HG03280 (cell line): ENCODE measurements around the gene RSPH6A.
"Not testable (repeated sequence)": the region's sequence is repeated elsewhere in the genome, so short reads cannot be mapped to it uniquely, and the experiment has no call there.

Experiments
- ATAC-seq: cut with Tn5 transposase; IDR thresholded peaks from one replicate; pipeline ENCODE4 v1.9.1; 2021; ENCODE audit warnings: mild to moderate bottlenecking, moderate library complexity; ENCODE audit not compliant: unreplicated experiment

RSPH6A gene

DNA sequence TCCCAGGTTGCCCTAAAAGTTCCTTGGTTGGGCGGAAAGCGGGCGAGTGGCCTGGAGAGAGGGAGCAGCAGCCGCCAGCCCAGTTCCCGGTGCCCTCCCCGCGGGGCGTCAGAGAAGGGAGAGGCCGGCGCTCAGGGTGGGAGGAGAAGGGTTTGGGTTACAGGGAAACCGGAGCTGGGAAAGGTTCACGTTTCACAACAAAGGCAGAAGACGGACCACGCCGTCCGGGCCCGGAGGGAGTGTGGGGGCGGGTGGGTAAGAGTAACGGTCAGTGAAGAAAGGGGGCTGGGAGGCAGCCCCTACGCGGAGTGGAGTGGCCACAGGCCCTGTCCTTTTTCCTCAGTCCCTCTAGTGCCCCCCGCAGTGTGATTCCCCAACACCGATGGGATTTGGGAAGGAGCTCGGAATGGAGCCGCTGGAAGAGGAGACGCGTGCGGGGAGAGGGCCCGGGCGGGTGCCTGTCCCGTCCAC, 47.7 kb downstream of the RSPH6A start:
- no peak for ATAC-seq

DNA sequence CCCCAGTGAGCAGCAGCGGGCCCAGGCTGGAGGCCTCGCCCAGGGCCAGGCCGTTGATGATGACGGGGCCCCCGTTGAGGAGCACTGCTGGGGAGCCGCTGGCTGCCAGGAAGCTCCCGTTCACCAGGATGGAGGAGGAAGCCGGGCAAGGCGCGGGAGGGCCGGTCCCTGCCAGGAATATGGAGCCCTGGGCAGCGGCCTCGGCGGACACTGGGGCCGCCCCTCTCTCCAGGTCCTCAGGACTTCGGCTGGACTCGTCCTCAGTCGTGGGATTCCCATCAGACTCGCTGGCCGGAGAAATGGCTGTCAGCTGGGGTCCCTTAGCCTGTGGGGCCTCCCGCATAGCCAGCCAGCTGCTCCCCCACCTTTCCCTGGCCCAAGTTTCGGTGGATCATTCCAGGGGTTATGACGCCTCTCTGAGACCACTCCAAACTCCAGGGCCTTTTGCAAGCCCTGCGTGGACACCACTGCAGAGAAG, 48.2 kb downstream of the RSPH6A start:
- ATAC-seq: no peak

DNA sequence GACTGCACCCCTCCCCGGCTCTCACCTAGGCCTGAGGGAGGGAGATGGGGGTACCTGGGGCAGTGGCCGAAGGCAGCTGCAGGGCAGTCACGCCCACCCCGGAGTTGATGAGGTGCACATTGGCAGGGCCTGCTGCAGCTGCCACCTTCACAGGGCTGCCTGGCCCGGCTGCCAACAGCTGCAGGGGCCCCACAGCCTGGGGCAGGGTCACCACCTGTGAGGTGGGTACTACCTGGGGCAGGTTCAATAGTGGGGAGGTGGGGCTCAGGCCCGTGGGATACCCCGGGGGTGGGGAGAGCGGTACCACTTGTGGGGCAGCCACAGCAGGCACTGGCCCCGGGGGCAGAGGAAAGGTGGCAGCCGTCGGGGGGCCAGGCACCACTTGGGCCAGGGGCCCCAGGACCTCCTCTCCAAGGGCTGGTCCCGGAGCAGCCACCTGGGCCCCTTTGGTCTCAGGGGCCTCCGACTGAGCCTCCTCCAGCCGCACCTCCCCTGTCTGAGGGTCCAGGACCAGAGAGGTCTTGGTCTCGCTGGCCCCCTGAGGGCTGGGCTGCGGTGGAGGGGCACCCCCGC, 48.7 kb downstream of the RSPH6A start:
- no peak for ATAC-seq

DNA sequence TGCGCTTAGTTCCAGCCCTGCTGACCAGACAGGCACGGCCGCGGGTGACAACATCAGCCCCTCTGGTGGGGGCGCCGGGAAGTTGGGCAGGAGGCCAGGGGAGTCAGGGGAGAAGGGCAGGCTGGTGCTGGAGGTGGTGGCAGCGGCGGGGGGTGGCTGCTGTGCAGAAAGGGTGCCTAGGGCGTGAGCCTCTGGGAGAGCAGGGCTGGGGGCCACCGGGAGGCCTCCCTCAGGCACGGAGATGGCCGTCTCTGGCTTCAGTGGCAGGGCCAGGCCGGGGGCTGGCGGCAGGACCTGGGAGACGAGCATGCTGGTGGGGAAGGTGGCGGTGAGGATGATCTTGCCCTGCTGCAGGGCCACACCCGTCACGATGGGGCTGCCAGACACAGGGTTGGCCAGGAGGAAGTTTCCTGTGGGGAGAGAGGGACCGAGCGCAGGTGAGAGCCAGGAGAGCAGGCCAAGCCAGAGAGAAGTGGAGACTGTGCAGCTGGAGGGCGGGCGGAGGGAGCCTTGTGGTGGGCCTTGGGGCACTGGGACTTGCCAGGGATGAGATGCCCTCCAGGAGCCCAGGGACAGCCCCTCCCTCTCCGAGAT, 49.3 kb downstream of the RSPH6A start:
- ATAC-seq: no peak

DNA sequence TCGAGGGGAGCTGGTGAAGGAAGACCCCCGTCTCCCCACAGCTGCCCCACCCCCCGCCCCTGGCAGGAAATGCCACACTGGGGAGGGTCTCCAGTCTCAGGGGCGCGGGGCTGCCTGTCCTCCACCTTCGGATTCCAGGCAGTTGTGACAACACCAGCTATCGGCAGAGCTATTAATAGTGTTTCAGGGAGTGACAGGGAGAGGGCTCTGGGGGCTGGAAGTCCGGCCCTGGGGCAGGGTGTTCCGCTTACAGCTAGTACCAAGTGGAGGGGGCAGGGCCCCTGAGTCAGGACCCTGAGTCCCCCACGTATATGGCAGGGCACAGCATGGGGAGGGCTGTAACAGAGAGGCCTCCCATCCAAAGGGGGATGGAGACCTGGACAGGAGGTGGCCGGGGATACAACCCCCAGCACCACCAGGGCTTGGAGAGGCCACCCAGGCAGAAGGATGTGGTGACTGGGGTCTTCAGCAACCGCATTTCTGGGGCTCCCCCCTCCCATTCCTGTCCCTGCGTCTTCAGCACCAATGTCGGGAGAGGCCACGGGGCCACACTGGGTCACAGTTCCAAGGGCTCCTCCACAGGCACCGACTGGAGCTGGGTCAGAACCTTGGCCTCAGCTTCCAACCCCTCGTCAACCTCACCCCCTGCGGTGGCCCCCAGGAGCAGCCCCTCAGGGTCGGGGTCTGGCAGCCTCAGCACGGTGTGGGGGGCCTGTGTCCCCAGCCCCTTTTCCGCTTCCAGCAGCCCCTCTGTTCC, 50.0 kb downstream of the RSPH6A start:
- no peak for ATAC-seq

DNA sequence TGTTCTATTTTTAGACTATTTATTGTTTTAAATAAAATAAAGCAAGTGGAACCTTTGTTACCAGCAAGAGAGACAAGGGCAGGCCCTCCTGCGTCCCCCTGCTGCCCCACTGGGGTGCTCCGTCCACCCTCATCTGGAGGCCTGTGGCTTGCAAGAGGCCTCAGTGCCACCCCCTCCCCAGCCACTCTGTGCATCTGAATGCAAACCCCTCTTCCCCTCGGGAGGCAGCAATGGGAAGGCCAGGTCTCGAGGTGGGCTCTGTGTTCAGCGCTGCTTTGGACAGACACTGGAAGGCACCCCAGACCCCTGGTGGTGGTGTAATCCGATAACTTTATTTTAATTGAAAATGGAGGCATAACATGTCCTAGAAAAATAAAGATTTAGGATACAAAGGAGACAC, 50.6 kb downstream of the RSPH6A start:
- no peak for ATAC-seq

DNA sequence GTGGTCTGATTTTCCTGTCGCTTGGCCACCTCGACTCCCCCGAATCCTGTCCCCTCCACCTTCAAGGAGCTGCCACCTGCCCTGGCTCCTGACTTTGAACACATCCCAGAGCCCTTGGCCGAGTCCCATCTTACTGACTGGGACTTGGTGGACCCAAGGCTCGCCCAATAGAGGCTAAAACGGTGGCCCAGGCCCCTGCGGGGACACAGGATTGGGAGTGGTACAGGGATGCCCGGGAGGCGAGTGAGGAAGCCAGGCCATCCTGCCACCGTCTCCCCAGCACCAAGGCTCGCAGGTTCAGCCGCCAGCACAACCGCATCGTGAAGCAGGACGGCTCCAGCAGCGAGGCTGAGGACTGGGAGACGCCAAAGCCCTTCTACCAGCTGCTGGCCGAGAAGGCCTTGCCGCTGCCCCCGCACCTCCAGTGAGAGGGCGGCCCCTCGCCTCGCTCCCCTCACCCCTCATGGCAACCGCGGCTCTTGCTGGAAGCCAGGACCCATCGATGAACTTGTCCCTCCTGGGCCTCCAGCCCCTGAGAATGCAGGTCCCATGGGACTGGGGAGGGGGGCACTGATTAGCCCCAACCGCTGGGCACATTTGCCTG, 51.3 kb downstream of the RSPH6A start:
- ATAC-seq: no peak

DNA sequence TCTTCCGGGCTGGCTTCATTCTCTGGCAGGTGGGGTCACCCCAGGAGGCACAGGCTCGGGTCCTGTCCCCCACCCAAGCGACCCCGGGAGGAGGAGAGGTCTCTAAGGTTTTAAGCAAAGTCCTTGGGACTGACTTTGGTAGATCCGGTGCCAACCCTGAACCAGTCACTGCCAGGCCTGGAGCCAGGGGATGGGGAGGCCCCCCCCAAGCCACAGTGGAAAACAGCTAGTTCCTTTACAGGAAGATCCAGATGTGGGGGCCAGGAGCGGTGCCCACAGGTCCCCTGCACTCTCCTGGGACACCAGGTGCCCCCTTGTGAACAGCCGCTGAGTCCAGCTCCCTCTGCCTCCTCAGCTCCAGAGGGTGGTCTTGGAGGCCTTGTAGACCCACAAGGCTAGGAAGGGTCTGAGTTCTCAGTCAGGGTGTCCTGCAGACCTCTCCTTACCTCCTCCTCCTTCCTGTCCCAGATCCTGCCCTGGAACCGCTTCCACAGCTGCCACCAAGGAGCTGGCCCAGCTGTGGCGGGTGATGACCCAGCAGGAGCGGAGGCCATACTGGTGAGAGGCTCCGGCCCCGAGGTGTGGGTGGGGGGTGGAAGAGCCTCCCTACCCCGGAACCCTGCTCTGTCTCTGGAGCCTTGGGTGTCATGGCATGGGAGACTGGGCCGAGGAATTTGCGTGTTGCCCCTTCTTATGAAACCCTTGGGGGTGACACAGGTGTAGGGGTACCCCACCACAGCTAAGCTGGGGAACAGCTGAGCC, 52.1 kb downstream of the RSPH6A start:
- ATAC-seq: no peak

DNA sequence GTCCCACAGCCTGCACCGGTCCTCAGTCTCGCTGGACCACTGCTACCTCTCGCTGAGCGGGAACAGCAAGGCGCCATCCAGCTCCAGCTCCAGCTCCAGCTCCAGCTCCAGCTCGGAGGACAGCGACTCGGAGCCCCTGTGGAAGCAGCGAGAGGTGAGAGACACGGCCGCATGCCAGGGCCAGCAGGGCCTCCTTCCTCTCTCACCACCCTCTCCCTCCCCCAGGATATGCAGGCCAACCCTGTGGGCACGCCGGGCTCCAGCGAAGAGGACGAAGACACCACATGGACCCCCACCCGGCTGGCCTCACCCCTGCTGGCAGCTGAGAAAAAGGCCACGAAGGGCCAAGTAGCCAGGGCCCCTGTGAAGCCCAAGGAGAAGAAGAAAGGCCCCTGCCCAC, 53.4 kb downstream of the RSPH6A start:
- ATAC-seq: no peak

DNA sequence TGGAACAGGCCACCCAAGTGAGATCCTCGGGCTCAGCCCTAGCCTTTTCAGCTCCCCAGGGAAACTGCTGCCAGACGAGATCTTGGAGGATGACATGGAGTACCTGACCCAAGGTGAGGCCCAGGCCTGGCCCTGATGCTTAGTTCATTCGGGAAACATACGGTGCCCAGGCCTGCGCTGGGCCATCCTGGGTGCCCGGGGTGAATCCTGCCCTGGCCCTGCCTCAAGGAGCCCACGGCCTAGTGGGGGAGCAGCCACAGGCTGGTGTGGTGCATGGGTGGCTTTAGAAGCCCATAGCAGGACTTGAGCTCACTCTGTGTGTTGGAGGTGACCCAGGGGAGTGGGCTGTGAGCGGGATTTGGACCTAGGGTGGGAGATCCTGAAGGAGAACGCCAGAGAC, 56.2 kb downstream of the RSPH6A start:
- no peak for ATAC-seq

DNA sequence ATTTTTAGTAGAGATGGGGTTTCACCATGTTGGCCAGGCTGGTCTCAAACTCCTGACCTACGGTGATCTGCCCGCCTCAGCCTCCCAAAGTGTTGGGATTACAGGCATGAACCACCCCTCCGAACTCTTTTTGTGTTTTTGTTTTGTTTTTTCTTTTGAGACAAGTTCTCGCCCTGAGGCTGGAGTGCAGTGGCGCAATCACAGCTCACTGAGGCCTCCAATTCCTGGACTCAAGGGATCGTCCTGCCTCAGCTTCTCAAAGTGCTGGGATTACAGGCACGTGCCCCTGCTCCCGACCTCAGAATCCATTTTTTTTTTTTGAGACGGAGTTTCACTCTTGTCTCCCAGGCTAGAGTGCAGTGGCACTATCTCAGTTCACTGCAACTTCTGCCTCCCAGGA, 57.4 kb downstream of the RSPH6A start:
- ATAC-seq: no peak

DNA sequence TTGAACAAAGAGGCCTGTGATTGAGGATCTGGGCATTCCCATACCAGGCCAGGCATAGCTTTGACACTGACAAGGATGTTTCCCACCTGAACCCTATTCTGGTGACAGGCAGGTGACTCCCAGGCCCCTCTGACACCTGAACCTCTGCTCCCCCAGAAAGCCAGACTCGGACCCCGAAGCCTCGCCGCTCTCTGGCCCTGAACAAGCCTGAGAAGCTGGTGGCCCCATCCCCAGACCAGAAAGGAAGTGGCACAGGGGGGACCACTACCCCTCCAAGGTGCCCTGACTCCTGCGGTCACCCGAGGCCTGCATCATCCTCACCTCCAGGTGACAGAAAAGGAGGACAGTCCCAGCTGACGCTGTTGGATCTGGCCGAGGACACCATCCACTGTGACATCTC, 60.8 kb downstream of the RSPH6A start:
- no peak for ATAC-seq

DNA sequence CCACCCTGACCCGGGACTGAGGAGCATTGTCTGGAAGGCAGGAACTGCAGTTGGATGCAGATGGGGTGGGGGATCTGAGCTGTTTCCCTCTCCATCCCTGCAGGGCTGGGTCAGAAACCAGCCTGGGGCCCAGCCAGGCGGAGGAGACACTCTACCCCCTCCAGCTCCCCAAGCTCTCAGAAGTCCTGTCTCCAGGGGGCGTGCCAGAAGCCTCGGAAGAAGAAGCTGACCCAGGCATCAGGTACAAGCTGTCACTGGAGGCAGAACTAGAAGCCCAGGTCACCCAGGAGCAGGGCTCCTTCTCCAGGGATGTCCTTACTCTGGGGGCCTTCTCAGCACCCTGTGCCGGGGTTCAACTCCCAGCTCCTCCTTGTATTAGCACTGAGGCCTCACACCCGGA, 61.6 kb downstream of the RSPH6A start:
- no peak for ATAC-seq

DNA sequence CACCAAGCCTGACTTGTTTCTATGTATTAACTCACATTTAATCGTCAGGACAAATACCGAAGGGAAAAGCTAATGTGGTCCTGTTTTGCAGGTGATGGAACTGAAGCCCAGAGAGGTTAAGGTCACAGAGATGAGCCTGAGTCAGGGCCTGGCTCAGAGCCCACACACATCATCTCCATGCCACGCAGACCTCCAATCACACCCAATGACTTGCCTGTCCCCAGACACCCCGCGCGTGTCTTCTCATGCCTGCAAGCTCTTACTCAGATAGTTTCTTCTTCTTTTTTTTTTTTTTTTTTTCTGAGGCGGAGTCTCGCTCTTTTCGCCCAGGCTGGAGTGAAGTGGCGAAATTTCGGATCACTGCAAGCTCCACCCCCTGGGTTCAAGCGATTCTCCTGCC, 62.5 kb downstream of the RSPH6A start:
- ATAC-seq: no peak

DNA sequence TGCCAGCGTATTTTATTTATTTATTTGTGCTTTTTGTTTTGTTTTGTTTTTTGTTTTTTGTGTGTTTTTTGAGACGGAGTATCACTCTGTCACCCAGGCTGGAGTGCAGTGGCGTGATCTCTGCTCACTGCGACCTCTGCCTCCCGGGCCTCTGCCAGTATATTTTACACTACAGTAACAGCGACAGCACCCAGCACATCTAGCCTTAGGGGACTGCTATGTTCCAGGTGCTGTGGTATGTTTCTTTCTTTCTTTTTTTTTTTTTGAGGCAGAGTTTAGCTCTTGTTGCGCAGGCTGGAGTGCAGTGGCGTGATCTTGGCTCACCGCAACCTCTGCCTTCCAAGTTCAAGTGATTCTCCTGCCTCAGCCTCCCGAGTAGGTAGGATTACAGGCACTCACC, 63.6 kb downstream of the RSPH6A start:
- not testable (repeated sequence) for ATAC-seq

DNA sequence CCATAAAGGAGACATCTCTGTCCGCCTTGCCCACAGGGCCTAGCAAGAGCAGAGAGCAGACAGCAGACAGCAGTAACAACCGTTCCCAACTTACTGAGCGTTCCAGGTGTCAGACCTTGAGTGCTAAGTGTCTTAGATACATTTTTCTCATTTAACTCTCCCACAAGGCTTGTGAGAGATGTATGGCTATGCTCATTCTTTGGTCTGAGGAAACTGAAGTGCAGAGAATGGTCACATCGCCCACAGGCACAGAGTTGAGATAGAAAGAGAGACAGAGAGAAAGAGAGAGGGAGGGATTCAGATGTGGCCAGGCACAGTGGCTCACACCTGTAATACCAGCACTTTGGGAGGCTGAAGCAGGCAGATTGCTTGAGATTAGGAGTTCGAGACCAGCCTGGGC, 67.6 kb downstream of the RSPH6A start:
- ATAC-seq: no peak

DNA sequence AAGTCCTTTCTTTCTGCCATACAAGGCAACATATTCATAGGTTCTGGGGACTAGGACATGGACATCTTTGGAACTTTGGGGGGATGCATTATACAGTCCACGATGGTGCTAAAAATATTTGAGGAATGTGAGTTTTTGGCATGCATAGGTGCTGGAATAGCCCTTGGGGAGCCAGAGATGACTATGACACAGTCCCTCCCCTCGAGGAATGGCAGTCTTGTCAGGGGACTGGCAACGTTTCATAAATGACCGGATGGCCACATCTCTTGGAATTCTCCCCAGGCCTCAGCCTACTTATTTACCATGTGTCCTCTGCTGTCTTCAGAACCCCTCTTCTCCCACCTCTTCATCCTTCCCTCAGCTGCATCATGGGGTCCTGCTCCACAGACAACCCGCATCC, 68.2 kb downstream of the RSPH6A start:
- ATAC-seq: no peak
